ENCODE data around the gene JAML.

The JAML gene

GRCh38 chr11:118152020-118152551, 72.7 kb downstream of the JAML start:
- peaks cover 67% of the 10 kb centered on the region for H3K27me3 ChIP-seq (ENCODE audit: insufficient read depth, insufficient read length)
- H3K9me3 ChIP-seq (ENCODE audit: insufficient read depth, low read length): no peaks in the 10 kb centered on the region
- H3K9ac ChIP-seq (ENCODE audit: insufficient read length, low read depth): peak overlapping the region; percentile 81
- peak overlapping the region; percentile 69 for H3K4me3 ChIP-seq (ENCODE audit: insufficient read length, low read depth)
- H3K4me1 ChIP-seq (ENCODE audit: insufficient read depth, insufficient read length): peaks cover 20% of the 10 kb centered on the region
- DNase-seq (ENCODE audit: low read depth, low spot score): no peak
- H3K36me3 ChIP-seq (ENCODE audit: insufficient read depth, insufficient read length, low read length): no peaks in the 10 kb centered on the region
- TF ChIP-seq YY1 (IDR thresholded peaks at IDR 0.05; ENCODE audit: insufficient read depth, insufficient read length) (no peak), ZNF274 (IDR thresholded peaks at IDR 0.05; ENCODE audit: low read depth, low read length) (no peak), SUZ12 (IDR thresholded peaks at IDR 0.05; ENCODE audit: extremely low read depth, insufficient read depth, insufficient read length) (no peak)

- Histone ChIP-seq H3K9me3 (ENCODE audit: insufficient read depth, low read length) (no peaks in the 10 kb centered on the region), H3K36me3 (ENCODE audit: insufficient read depth, insufficient read length, low read length) (no peaks in the 10 kb centered on the region), H3K4me1 (ENCODE audit: insufficient read depth, insufficient read length) (peaks cover 16% of the 10 kb centered on the region), H3K4me3 (ENCODE audit: insufficient read length, low read depth) (no peak overlapping the region), H3K27me3 (ENCODE audit: insufficient read depth, insufficient read length) (peaks cover 62% of the 10 kb centered on the region), H3K9ac (ENCODE audit: insufficient read length, low read depth) (no peak overlapping the region)
- no peak for DNase-seq (ENCODE audit: low read depth, low spot score)
- TF ChIP-seq ZNF274 (IDR thresholded peaks at IDR 0.05; ENCODE audit: low read depth, low read length): no peak
- TF ChIP-seq YY1 (IDR thresholded peaks at IDR 0.05; ENCODE audit: insufficient read depth, insufficient read length): no peak
- no peak for TF ChIP-seq SUZ12 (IDR thresholded peaks at IDR 0.05; ENCODE audit: extremely low read depth, insufficient read depth, insufficient read length)
Observed at GRCh38 chr11:118151431-118151830, 73.4 kb downstream of the JAML start.

- Histone ChIP-seq H3K36me3 (ENCODE audit: insufficient read depth, insufficient read length, low read length) (no peaks in the 10 kb centered on the region), H3K4me1 (ENCODE audit: insufficient read depth, insufficient read length) (peaks cover 5% of the 10 kb centered on the region), H3K27me3 (ENCODE audit: insufficient read depth, insufficient read length) (peaks cover 52% of the 10 kb centered on the region), H3K9me3 (ENCODE audit: insufficient read depth, low read length) (no peaks in the 10 kb centered on the region), H3K9ac (ENCODE audit: insufficient read length, low read depth) (peak overlapping the region; percentile 42), H3K4me3 (ENCODE audit: insufficient read length, low read depth) (no peak overlapping the region)
- TF ChIP-seq SUZ12 (IDR thresholded peaks at IDR 0.05; ENCODE audit: extremely low read depth, insufficient read depth, insufficient read length): no peak
- TF ChIP-seq ZNF274 (IDR thresholded peaks at IDR 0.05; ENCODE audit: low read depth, low read length): no peak
- TF ChIP-seq YY1 (IDR thresholded peaks at IDR 0.05; ENCODE audit: insufficient read depth, insufficient read length): no peak
- DNase-seq (ENCODE audit: low read depth, low spot score): no peak
Observed at GRCh38 chr11:118149493-118149892, 75.3 kb downstream of the JAML start.

GRCh38 chr11:118148856-118149255, 76.0 kb downstream of the JAML start:
- Histone ChIP-seq H3K9ac (ENCODE audit: insufficient read length, low read depth) (peak overlapping the region; percentile 21), H3K9me3 (ENCODE audit: insufficient read depth, low read length) (no peaks in the 10 kb centered on the region), H3K4me1 (ENCODE audit: insufficient read depth, insufficient read length) (peaks cover 5% of the 10 kb centered on the region), H3K27me3 (ENCODE audit: insufficient read depth, insufficient read length) (peaks cover 47% of the 10 kb centered on the region), H3K4me3 (ENCODE audit: insufficient read length, low read depth) (no peak overlapping the region), H3K36me3 (ENCODE audit: insufficient read depth, insufficient read length, low read length) (no peaks in the 10 kb centered on the region)
- TF ChIP-seq SUZ12 (IDR thresholded peaks at IDR 0.05; ENCODE audit: extremely low read depth, insufficient read depth, insufficient read length) (no peak), ZNF274 (IDR thresholded peaks at IDR 0.05; ENCODE audit: low read depth, low read length) (no peak), YY1 (IDR thresholded peaks at IDR 0.05; ENCODE audit: insufficient read depth, insufficient read length) (no peak)
- no peak for DNase-seq (ENCODE audit: low read depth, low spot score)

GRCh38 chr11:118148240-118148639, 76.6 kb downstream of the JAML start:
- TF ChIP-seq SUZ12 (IDR thresholded peaks at IDR 0.05; ENCODE audit: extremely low read depth, insufficient read depth, insufficient read length) (no peak), YY1 (IDR thresholded peaks at IDR 0.05; ENCODE audit: insufficient read depth, insufficient read length) (no peak), ZNF274 (IDR thresholded peaks at IDR 0.05; ENCODE audit: low read depth, low read length) (no peak)
- H3K4me1 ChIP-seq (ENCODE audit: insufficient read depth, insufficient read length): peaks cover 5% of the 10 kb centered on the region
- no peaks in the 10 kb centered on the region for H3K9me3 ChIP-seq (ENCODE audit: insufficient read depth, low read length)
- H3K9ac ChIP-seq (ENCODE audit: insufficient read length, low read depth): peak overlapping the region; percentile 21
- H3K27me3 ChIP-seq (ENCODE audit: insufficient read depth, insufficient read length): peaks cover 41% of the 10 kb centered on the region
- no peak overlapping the region for H3K4me3 ChIP-seq (ENCODE audit: insufficient read length, low read depth)
- no peak for DNase-seq (ENCODE audit: low read depth, low spot score)
- no peaks in the 10 kb centered on the region for H3K36me3 ChIP-seq (ENCODE audit: insufficient read depth, insufficient read length, low read length)

- no peak for DNase-seq (ENCODE audit: low read depth, low spot score)
- H3K4me1 ChIP-seq (ENCODE audit: insufficient read depth, insufficient read length): peaks cover 8% of the 10 kb centered on the region
- H3K27me3 ChIP-seq (ENCODE audit: insufficient read depth, insufficient read length): peaks cover 34% of the 10 kb centered on the region
Observed at GRCh38 chr11:118147502-118147901, 77.3 kb downstream of the JAML start.

GRCh38 chr11:118146554-118146953, 78.3 kb downstream of the JAML start:
- DNase-seq (ENCODE audit: low read depth, low spot score): no peak
- peak overlapping the region; percentile 57 for H3K4me3 ChIP-seq (ENCODE audit: insufficient read length, low read depth)
- TF ChIP-seq SUZ12 (IDR thresholded peaks at IDR 0.05; ENCODE audit: extremely low read depth, insufficient read depth, insufficient read length) (no peak), YY1 (IDR thresholded peaks at IDR 0.05; ENCODE audit: insufficient read depth, insufficient read length) (no peak), ZNF274 (IDR thresholded peaks at IDR 0.05; ENCODE audit: low read depth, low read length) (no peak)
- no peak overlapping the region for H3K9ac ChIP-seq (ENCODE audit: insufficient read length, low read depth)
- H3K27me3 ChIP-seq (ENCODE audit: insufficient read depth, insufficient read length): peaks cover 24% of the 10 kb centered on the region
- H3K4me1 ChIP-seq (ENCODE audit: insufficient read depth, insufficient read length): peaks cover 8% of the 10 kb centered on the region
- no peaks in the 10 kb centered on the region for H3K9me3 ChIP-seq (ENCODE audit: insufficient read depth, low read length)
- H3K36me3 ChIP-seq (ENCODE audit: insufficient read depth, insufficient read length, low read length): no peaks in the 10 kb centered on the region

More at GRCh38 chr11:118147502-118147901, 77.3 kb downstream of the JAML start:
- TF ChIP-seq ZNF274 (IDR thresholded peaks at IDR 0.05; ENCODE audit: low read depth, low read length) (no peak), SUZ12 (IDR thresholded peaks at IDR 0.05; ENCODE audit: extremely low read depth, insufficient read depth, insufficient read length) (no peak), YY1 (IDR thresholded peaks at IDR 0.05; ENCODE audit: insufficient read depth, insufficient read length) (no peak)
- Histone ChIP-seq H3K9ac (ENCODE audit: insufficient read length, low read depth) (no peak overlapping the region), H3K9me3 (ENCODE audit: insufficient read depth, low read length) (no peaks in the 10 kb centered on the region), H3K36me3 (ENCODE audit: insufficient read depth, insufficient read length, low read length) (no peaks in the 10 kb centered on the region), H3K4me3 (ENCODE audit: insufficient read length, low read depth) (no peak overlapping the region)
